HG02943 (cell line): ENCODE results near the gene CYP2R1.
"Not testable (repeated sequence)": the region's sequence is repeated elsewhere in the genome, so short reads cannot be mapped to it uniquely, and the experiment has no call there.

Experiments
- ATAC-seq: cut with Tn5 transposase; IDR thresholded peaks from one replicate; pipeline ENCODE4 v1.9.1; 2021; ENCODE audit warnings: mild to moderate bottlenecking, low read depth, moderate library complexity; ENCODE audit not compliant: unreplicated experiment

The CYP2R1 gene

GRCh38 chr11:14894657-14895598, 2.9 kb upstream of the CYP2R1 start:
- ATAC-seq = no peak

DNA sequence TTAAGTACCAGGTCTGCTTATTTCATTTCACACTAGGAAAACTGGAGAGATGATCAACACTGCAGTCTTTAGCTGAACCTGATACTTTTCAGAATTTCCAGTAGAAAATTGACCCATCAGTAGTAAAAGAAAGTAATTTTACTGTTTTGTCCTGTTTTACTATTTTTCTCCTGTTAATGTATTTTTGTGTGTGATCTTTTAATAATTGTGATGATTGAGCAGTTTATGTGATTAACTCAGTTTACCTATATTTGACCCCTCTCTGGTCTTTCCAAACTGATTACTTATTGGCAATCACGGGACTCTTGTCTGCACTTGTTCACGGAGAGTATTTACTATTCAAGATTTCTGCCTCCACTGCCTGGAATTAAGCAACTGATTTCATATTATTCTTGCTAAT, 546 bp upstream of the CYP2R1 start:
- ATAC-seq = no peak

- peak; percentile 59 for ATAC-seq
Observed at GRCh38 chr11:14891143-14892035, 642 bp downstream of the CYP2R1 start.

DNA sequence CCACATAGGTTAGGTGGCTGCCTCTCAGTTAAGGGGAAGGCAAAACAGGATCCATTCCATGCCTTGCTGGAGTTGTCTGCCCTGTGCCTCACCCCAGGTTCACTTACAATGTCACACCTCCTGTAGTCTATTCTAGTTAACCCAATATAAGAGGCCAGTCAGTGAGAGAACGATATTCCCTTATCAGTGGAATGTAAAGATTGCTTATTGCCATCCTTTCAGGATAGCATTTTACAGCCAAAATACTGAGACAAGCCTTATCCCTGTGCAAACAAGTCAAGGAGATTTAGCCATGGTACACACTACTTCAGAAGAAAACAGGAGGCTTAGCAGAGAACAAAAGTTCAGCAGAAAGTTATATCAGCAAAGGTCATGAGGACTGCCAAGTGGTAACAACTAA, 5.5 kb downstream of the CYP2R1 start:
- no peak for ATAC-seq

- no peak for ATAC-seq
Observed at GRCh38 chr11:14884667-14885273, 7.3 kb downstream of the CYP2R1 start.

DNA sequence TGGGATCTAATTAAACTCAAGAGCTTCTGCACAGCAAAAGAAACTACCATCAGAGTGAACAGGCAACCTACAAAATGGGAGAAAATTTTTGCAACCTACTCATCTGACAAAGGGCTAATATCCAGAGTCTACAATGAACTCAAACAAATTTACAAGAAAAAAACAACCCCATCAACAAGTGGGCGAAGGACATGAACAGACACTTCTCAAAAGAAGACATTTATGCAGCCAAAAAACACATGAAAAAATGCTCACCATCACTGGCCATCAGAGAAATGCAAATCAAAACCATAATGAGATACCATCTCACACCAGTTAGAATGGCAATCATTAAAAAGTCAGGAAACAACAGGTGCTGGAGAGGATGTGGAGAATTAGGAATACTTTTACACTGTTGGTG, 8.3 kb downstream of the CYP2R1 start:
- ATAC-seq = not testable (repeated sequence)

DNA sequence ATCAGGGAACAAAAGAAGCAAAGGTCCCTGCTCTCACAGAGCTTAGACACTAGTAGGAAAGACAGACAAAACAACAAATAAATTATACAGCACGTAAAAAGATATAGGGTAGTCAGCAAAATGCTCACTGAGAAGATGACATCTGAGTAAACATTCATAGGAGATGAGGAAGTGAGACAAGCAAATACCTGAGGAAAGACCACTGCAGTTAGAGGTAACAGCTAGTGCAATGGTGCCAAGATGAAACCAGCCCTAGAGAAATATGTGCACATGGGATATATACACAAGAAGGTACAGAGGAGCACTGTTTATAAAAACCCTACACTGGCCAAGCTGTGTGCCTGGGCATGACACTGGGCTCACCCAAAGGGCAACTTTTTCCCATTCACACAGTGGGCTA, 9.8 kb downstream of the CYP2R1 start:
- no peak for ATAC-seq

- no peak for ATAC-seq
Observed at GRCh38 chr11:14881576-14882193, 10.3 kb downstream of the CYP2R1 start.

GRCh38 chr11:14875163-14875562, 16.9 kb downstream of the CYP2R1 start:
- ATAC-seq = no peak

DNA sequence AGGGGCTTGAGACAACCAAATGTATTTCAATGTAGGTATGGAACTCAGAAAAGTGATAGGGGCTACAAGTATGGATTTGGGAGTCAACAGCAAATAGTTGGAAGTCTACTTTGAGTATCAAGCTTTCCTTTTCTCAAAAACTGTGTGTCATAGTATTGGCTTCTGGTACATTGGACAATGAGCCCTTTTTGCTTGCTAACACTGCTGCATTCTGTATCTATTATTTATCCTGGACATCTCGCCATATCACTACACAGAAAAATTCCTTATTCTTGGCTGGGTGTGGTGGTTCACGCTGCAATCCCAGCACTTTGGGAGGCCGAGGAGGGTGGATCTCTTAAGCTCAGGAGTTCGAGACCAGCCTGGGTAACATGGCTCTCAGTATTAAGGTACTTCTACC, 18.4 kb downstream of the CYP2R1 start:
- no peak for ATAC-seq

DNA sequence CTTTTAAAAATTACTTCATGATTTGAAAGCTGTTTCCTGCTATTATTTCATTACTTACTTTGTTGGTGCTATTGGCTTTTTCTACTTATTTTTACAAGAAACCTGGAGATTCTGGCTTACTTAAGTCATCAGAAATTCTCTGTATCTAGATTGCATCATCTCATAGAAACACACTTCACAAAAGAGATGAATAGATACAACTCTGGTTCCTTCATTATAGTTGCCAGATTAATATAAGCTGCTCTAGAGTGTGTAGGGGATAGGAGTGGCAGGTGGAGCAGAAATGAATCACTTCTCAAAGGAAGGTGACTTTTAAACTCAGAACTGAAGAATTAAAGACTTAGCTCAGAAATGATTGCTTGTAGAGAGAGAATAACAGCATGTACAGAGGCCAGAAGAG, 20.0 kb downstream of the CYP2R1 start:
- ATAC-seq = no peak

GRCh38 chr11:14863775-14864174, 28.3 kb downstream of the CYP2R1 start:
- ATAC-seq = not testable (repeated sequence)

- ATAC-seq = no peak
Observed at GRCh38 chr11:14861680-14862079, 30.4 kb downstream of the CYP2R1 start.

GRCh38 chr11:14860511-14860910, 31.5 kb downstream of the CYP2R1 start:
- ATAC-seq = no peak

- no peak for ATAC-seq
Observed at GRCh38 chr11:14858404-14858803, 33.6 kb downstream of the CYP2R1 start.

DNA sequence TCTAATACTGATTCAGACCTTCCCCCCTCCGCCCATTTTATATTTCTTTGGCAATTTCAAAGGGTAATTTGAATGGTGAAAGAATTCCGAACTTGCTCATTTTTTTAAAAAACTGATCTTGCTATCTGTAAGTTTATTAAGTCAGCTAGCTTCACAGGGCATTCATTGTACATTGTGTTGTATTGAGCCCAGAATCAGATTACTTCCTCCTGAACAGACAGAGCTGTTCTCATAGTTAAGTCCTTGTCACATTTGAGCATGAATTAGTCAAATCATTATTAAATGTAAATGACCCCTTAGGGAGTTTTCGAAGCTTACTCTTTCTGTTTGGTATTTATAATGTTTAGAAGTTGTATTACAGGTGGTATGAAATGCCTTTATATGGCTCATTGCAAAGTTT, 34.4 kb downstream of the CYP2R1 start:
- ATAC-seq = no peak

- ATAC-seq = no peak
Observed at GRCh38 chr11:14855890-14856289, 36.1 kb downstream of the CYP2R1 start.

DNA sequence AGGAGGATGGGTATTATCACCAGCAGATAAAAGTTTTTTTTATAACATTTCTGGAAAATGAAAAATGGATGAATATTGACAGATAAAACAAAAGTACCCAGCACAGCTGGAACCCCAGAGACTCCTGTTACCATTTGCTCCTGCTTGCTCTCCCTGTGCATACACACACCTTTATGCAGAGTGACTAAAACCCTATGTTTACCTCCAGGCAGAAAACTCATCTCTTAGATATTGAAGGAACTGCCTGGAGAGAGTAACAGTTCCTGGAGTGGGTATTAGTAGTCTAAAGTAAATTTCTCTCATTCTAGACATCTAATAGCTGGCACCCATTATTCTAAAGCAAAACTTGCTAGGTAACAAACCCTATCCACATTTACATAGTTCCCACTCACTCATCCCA, 38.0 kb downstream of the CYP2R1 start:
- no peak for ATAC-seq

DNA sequence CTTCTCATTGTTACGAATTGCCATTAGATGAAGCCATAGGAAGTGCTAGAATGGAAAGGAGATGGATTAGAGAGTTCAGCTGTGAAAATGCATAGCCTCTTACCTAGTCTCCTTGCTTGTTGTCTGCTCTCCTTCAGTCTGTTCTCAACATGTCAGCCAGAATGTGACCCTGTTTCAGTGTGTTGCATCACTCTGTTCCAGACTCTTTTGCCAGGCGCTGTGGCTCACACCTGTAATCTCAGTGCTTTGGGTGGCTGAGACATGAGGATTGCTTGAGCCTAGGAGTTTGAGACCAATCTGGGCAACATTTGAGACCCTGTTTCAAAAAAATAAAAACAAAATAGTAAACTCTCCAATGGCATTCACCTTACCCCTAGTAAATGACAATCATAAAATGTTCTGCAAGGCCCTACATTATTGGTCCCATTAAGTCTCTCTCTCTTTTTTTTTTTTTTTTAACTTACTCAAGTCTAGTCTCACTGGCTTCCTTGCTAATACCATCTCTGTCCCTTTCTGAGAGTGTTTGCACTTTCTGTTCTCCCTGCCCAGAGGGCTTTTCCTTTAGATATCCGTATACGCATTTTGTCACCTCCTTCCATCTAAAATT, 39.4 kb downstream of the CYP2R1 start:
- ATAC-seq = no peak

DNA sequence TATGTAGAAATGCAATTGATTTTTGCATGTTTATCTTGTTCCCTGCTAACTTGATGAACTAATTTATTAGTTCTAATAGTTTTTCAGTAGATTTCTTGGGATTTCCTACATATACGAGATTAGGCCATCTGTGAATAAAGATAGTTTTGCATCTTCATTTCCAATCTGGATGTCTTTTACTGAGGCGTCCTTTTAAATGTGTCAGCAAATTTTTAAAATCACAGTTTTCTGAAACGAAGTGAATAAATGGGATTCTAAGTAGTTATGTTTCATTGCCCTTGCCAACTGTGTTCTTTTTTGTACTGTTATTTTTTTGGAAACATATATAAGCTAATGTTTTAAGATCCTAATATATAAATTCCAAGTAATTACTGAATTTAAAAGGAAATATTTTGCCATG, 50.0 kb downstream of the CYP2R1 start:
- ATAC-seq = no peak
